GM19328 (cell line): Measurements from ENCODE around the gene SLCO3A1.

Experiments used
- ATAC-seq: cut with Tn5 transposase; IDR thresholded peaks from one replicate; pipeline ENCODE4 v1.9.1; 2021; ENCODE audit warnings: mild to moderate bottlenecking, moderate library complexity; ENCODE audit not compliant: unreplicated experiment

Gene SLCO3A1

DNA sequence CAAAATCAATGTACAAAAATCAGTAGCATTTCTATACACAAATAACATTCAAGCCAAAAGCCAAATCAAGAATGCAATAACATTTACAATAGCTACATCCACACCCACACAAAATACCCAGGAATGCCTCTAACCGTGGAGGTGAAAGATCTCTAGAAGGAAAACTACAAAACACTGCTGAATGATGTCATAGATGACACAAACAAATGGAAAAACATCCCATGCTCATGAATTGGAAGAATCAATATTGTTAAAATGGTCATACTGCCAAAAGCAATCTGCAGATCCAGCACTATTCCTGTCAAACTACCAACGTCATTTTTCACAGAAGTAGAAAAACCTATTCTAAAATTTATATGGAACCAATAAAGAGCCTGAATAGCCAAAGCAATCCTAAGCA, 143.7 kb downstream of the SLCO3A1 start:
- ATAC-seq: no peak

DNA sequence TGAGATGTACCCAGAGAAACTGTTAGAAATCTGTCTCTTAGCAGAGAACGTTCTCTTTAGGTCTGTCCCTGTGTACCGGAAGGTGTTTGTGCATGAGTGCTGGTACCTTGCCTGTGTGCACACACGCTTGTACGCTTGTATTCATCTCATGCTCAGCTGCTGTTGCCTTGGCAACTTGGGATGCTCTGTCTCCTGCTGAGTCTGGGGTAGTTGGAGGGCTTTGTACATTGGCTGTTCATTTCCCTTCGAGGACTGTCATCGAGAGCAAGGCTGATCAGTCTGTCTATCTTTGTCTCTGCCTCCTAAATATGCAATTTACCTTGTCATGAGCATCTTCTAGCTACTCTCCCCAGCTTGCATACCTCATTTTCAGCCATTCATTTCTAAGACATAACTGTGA, 147.2 kb downstream of the SLCO3A1 start:
- no peak for ATAC-seq

DNA sequence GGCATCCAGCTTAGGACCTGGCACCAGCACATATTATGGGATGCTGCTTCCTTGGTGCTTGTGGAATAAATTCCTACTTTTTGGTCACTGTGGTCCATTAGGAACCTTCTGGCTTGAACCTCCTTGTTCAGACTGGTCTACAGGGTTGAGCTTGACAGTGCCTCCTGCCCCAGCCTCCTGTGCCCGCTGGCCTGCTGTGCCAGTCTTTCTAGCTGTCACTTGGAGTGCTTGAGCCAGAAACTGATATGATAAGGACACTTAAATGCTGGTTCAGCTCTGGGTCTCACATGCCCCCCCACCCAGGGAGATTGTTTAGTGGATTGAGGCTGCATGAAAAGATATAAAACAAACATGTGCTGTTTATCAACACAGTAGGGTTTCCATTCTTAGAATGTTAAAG, 147.8 kb downstream of the SLCO3A1 start:
- ATAC-seq: no peak

- ATAC-seq: no peak
Measured at GRCh38 chr15:92002666-92003065, 149.2 kb downstream of the SLCO3A1 start.

DNA sequence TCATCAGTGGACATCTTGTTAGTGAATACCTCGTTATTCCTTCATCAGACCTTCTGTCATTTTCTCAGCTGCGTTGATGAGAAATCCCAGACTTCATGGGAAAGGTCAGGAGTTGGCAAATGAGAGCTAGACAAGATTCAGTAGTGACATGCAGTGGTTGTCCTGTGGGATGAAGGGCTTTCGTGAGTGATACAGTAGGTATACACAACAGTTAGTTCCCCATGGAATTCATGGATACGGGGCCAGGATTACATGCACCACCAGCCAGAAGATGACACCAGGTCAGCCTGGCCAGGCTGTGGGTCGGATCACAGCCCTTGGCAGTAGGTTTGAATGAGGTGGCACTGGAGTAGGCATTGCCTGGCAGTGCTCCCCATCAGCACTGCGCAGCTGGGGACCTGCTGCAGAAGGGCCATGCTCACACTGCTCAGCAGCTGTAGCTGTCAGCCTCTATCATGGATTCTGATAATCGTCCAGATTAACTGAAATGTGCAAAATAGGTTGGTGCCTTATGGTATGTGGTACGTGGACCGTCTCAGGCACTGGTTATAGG, 150.1 kb downstream of the SLCO3A1 start:
- no peak for ATAC-seq

GRCh38 chr15:92005154-92005553, 151.6 kb downstream of the SLCO3A1 start:
- no peak for ATAC-seq

- no peak for ATAC-seq
Measured at GRCh38 chr15:92006186-92007028, 152.9 kb downstream of the SLCO3A1 start.

- ATAC-seq: no peak
Measured at GRCh38 chr15:92009162-92009561, 155.7 kb downstream of the SLCO3A1 start.

GRCh38 chr15:92011611-92012367, 158.3 kb downstream of the SLCO3A1 start:
- no peak for ATAC-seq

- no peak for ATAC-seq
Measured at GRCh38 chr15:92012368-92012629, 158.8 kb downstream of the SLCO3A1 start.

- no peak for ATAC-seq
Measured at GRCh38 chr15:92012881-92013280, 159.4 kb downstream of the SLCO3A1 start.

DNA sequence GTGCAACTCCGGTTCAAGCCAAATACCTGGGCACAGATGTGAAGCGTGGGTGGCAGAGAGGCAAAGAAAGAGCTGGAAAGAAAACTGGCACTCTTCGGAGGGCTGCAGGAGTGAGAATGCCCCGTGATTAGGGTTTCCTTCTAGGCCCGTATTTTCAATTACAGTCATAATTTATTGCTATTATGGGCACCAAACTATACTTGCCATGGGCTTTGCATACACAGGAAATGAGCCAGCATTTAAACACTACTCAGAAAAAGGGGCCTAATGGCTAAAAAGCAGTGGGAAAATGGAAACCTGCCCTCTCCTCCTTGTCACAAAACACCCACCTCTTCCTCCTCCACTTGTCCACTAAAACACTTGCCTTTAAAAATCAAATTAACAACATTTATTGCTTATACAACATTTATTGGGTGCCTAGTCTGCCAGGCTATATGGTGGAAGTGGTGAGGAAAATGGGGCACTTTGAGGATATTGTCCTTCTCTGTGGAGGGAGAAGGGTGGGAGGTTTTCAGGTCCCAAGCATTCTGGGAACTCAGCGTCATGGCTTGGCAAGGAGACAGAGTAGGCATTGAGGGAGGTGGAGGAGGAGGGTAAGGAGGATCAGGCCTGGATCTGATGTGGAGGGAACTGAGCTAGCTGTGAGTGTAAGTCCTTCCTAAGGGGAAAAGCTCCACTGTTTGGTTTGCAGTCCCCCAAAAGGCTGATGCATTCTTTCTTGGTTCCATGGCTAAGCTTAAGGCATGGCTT, 160.9 kb downstream of the SLCO3A1 start:
- ATAC-seq: no peak

- no peak for ATAC-seq
Measured at GRCh38 chr15:92017882-92018534, 164.5 kb downstream of the SLCO3A1 start.

DNA sequence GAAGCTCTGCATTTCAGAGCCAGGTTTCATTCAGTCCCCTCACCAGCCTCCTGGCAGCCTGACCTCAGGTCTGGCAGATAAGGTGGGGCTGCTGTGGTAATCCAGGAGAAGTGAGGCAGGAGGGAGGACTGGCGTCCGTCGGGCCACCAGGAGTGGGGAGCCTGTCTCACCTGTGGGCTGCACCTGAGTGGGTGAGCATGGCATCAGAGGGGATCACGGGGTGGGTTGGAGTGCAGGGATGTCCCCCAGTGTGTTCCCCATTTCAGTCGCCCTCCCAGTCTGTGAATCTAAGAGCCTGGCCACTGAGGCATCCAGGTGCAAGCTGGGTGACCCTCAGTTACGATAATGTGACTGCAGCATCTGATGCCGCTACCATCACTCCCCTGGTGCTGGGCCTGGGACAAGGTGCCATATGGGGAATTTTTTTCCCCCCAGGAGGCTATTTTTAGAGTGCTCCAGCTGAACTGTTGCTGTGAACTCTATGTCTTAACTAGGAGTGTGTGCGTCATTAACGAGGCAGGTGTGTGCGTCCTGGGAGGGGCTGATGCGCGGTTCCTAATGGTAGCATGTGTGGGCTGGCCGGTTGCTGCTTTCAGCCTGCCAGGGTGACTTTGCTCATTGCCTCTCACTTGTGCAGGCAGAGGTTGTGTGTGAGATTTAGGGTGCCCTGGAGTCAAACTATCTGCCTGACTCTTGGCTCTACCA, 165.2 kb downstream of the SLCO3A1 start:
- no peak for ATAC-seq

- ATAC-seq: no peak
Measured at GRCh38 chr15:92019706-92020105, 166.2 kb downstream of the SLCO3A1 start.

DNA sequence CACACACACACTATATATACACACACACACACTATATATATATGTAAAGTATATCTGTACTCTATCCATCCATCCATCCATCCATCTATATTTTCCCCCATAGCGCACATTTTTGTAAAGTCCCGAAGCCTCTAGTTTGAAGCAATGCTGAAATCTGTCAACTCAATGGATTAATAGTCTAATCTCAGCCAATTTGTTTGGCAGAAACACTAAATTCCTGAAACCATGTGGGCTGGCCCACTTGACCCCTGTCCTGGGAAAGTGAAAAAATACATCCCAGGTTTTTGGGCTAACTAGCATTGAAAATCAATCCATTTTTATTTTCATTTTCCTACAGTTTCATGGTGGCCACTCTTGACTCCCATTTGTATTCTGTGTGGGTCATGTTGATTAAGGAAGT, 166.7 kb downstream of the SLCO3A1 start:
- no peak for ATAC-seq

- no peak for ATAC-seq
Measured at GRCh38 chr15:92020804-92021203, 167.3 kb downstream of the SLCO3A1 start.

DNA sequence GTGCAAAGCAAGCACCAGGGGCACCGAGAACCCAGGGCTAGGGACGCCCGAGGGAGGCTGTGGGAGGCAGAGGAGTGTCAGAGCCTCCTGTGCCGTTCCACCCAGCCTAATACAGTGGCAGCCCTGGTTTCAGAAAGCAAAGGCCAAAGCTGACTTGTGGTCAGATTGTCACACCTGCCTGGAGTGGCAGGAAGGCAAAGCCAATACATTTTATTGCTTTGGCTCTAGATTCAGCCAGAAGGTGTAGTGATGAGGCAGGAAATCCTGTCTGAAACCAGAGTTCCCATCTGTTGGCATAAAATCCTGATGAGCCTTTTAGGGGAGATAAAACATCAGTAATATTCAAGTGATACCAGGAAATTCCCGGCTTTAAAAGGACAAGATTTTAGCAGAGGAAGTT, 168.3 kb downstream of the SLCO3A1 start:
- ATAC-seq: no peak

DNA sequence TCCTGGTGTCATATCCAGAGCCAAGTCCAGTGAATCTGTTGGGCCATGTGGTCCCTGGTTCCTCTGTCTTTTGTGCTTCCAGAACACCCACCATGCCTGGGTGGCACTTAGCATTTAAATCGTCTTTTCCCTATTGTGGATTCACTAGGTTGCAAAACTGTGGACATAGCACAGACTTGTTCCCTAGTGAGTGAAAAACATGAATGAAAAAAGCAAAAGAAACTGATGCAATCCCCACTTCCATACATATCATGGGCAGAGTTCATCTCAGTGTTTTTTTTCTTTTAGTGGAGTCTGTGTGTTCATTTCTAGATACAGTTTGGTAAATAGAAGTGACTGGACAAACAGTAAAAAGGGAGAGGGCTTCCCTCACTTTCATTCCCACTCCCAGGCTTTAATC, 170.5 kb downstream of the SLCO3A1 start:
- ATAC-seq: no peak

DNA sequence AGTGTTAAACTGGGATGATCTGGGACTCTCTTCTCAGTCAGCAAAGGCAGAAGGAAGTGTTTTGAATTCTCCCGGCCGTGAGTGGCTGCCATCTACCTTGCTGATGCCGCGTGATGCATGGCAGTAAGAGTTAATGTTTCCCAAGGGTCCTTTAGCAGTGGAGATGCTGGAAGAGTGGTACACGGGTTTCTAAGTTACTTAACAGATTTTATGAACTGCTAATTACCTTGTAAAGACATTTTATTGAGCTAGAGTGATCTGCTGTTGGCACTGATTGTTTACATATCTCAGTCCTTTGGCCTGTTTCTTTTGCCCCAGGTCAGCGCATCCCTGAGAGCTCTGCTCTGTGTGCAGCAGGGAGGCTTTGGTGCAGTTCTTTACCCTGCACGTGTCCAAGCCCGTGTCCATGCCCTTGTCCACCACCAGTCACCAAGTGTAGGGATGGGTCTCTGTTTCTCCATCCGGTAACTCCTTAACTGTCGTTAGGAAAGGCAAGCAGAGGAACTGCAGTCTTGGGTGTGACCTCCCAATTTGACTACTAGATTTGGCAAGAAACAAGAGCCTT, 172.3 kb downstream of the SLCO3A1 start:
- ATAC-seq: no peak
